GM12878 (cell line): ENCODE results near the gene VWA5B2. TPM values are rescaled to one million over a fixed set of nuclear protein-coding genes. Genes with fewer than 3 reads are reported as not detected.

ENCODE experiments used
- ATAC-seq: fragments of 200-7000 bp; cut with Tn5 transposase; 3 replicates; pipeline ENCODE4 v1.9.1; 2020; ENCODE audit warnings: mild to moderate bottlenecking, moderate library complexity
- BruUV-seq: library from RNA; stranded (reverse); fragments of 400-500 nt; replicated peaks from 2 replicates; lab custom pipeline; 2021; lab: Mats Ljungman, UMichigan
- CTCF ChIA-PET: fragments of 300-600 bp; sonication (Branson Sonifier 250); formaldehyde crosslinking; extraction: SDS; loops from one replicate; lab custom pipeline; 2021; ENCODE audit warnings: inconsistent platforms; lab: Yijun Ruan, JAX
- POLR2A ChIA-PET: fragments of 350-600 bp; formaldehyde crosslinking; extraction: SDS; loops from one replicate; lab custom pipeline; 2021; ENCODE audit warnings: inconsistent platforms; lab: Charles Lee
- RAD21 ChIA-PET: fragments of 300-600 bp; sonication (Branson Sonifier 250); formaldehyde crosslinking; loops from one replicate; lab custom pipeline; 2023; ENCODE audit warnings: antibody characterized with exemption; ENCODE audit not compliant: unreplicated experiment; lab: Charles Lee
- SMC1A ChIA-PET: fragments of 300-600 bp; sonication (Branson Sonifier 250); formaldehyde crosslinking; loops from one replicate; lab custom pipeline; 2023; ENCODE audit not compliant: unreplicated experiment, uncharacterized antibody; lab: Charles Lee
- DNase-seq: peaks from one replicate; pipeline ENCODE4 v3.0.0-alpha.2; 2011; ENCODE audit warnings: low read depth, low spot score
- FAIRE-seq: peaks from 3 replicates; lab custom pipeline; 2011; peaks lifted over from hg19 to GRCh38; lab: Jason Lieb, UNC
- H2AFZ ChIP-seq: 2 replicates; pipeline ENCODE4 v1.6.0; 2011; ENCODE audit warnings: low read depth, low read length, control low read depth; ENCODE audit not compliant: control insufficient read depth
- H3K27ac ChIP-seq: 2 replicates; pipeline ENCODE4 v1.5.1; 2011; ENCODE audit warnings: control low read depth; ENCODE audit not compliant: control insufficient read depth, insufficient read depth
- H3K27me3 ChIP-seq, 2 experiments: replicated peaks in 1 of 2; 2 replicates each; pipeline versions ENCODE4 v1.6.0 to v1.6.1; 2011; ENCODE audit warnings: low read length in 1 of 2; ENCODE audit not compliant: control insufficient read depth in 2 of 2, insufficient read depth in 2 of 2
- H3K36me3 ChIP-seq, 2 experiments: 2 replicates each; pipeline ENCODE4 v1.5.1; 2011; ENCODE audit warnings: low read length in 1 of 2; ENCODE audit not compliant: control insufficient read depth in 2 of 2, insufficient read depth in 2 of 2
- H3K4me1 ChIP-seq: 2 replicates; pipeline ENCODE4 v1.6.1; 2011; ENCODE audit warnings: mild to moderate bottlenecking, low read length, moderate library complexity, mixed read lengths; ENCODE audit not compliant: control insufficient read depth, insufficient read depth
- H3K4me2 ChIP-seq: 2 replicates; pipeline ENCODE4 v1.6.0; 2011; ENCODE audit warnings: control low read depth; ENCODE audit not compliant: control insufficient read depth, insufficient read depth
- H3K4me3 ChIP-seq: fragments of 200-600 bp; sonication (generic); 2 replicates; pipeline ENCODE4 v1.5.1; 2016
- H3K79me2 ChIP-seq: 2 replicates; pipeline ENCODE4 v1.6.0; 2011; ENCODE audit warnings: low read length; ENCODE audit not compliant: control insufficient read depth, insufficient read depth
- H3K9ac ChIP-seq: 2 replicates; pipeline ENCODE4 v1.8.0; 2011; ENCODE audit warnings: low read length, control low read depth, mixed read lengths; ENCODE audit not compliant: control insufficient read depth, insufficient read depth
- H3K9me3 ChIP-seq: replicated peaks from 3 replicates; pipeline ENCODE4 v1.5.1; 2011; ENCODE audit warnings: mild to moderate bottlenecking, low read length; ENCODE audit not compliant: control insufficient read depth, insufficient read depth
- H4K20me1 ChIP-seq: 2 replicates; pipeline ENCODE4 v1.6.0; 2011; ENCODE audit not compliant: control insufficient read depth, insufficient read depth
- BCL3 ChIP-seq: IDR thresholded peaks from 2 replicates; pipeline ENCODE4 v1.6.1; 2011; ENCODE audit warnings: borderline replicate concordance, low read depth, mild to moderate bottlenecking, moderate library complexity, low read length; ENCODE audit not compliant: insufficient read depth, poor library complexity, severe bottlenecking
- CTCF ChIP-seq, 3 experiments: IDR thresholded peaks in 2 of 3; conservative IDR thresholded peaks in 1 of 3; 2 replicates each; pipeline ENCODE4 v1.5.1; 2011; ENCODE audit warnings: low read depth in 3 of 3, low read length in 3 of 3, mild to moderate bottlenecking in 3 of 3, control low read depth in 2 of 3, moderate library complexity in 2 of 3, inconsistent platforms in 1 of 3, mixed read lengths in 1 of 3; ENCODE audit not compliant: control insufficient read depth in 2 of 3, insufficient read depth in 1 of 3; ENCODE audit errors: extremely low read depth in 1 of 3
- E2F8 ChIP-seq: fragments of 450-650 bp; IDR thresholded peaks from 2 replicates; pipeline ENCODE4 v1.6.1; 2018; ENCODE audit warnings: mild to moderate bottlenecking, low read depth, moderate library complexity; ENCODE audit not compliant: partially characterized antibody
- HDAC2 ChIP-seq: fragments of 200-600 bp; sonication (generic); IDR thresholded peaks from 2 replicates; pipeline ENCODE4 v1.6.1; 2017
- PKNOX1 ChIP-seq: fragments of 450-650 bp; IDR thresholded peaks from 2 replicates; pipeline ENCODE4 v1.6.1; 2016; ENCODE audit warnings: mild to moderate bottlenecking
- POU2F2 ChIP-seq: IDR thresholded peaks from 3 replicates; pipeline ENCODE4 v1.6.1; 2011; ENCODE audit warnings: low read depth, mild to moderate bottlenecking, low read length, borderline replicate concordance
- ZNF687 ChIP-seq: fragments of 450-650 bp; IDR thresholded peaks from 2 replicates; pipeline ENCODE4 v1.6.1; 2017; ENCODE audit warnings: mild to moderate bottlenecking, moderate library complexity
- WGBS: methylation state at CpG from one replicate; pipeline ENCODE4 v1.1.6; 2016; ENCODE audit warnings: low lambda C conversion rate; ENCODE audit not compliant: insufficient replicate concordance, insufficient coverage; ENCODE audit errors: missing lambda C conversion rate; 5-methylcytosine and 5-hydroxymethylcytosine counted together
- in situ Hi-C: fragments of 300-500 bp; cut with MboI; formaldehyde crosslinking; loops from 9 replicates; pipeline ENCODE4 v1.14.3; 2018; ENCODE audit warnings: mixed read lengths
- intact Hi-C: fragments of 100-400 bp; cut with micrococcal nuclease; formaldehyde crosslinking; loops from one replicate; pipeline ENCODE4 v1.14.2; 2022; ENCODE audit not compliant: unreplicated experiment
- polyA plus RNA-seq, 11 experiments: library from polyadenylated mRNA; depleted of rRNA in 4 of 11; unstranded in 6 of 11; stranded (reverse) in 5 of 11; fragments of >200 nt; fragmentation: Nextera tagmentation in 4 of 11; fragmentation: Illumina TruSeq in 1 of 11; extraction: Ambion mirVana in 4 of 11; extraction: Trizol in 1 of 11; gene quantifications; 1 replicate in 1 of 11; 2 replicates in 10 of 11; pipeline versions ENCODE4 v1.2.1 to v1.2.3, GENCODE V29; 2011 to 2016; ENCODE audit warnings: inconsistent platforms in 2 of 11, missing spikeins in 2 of 11, low read depth in 1 of 11
- total RNA-seq, 4 experiments: library from RNA; depleted of rRNA in 3 of 4; stranded (reverse); fragments of >200 nt in 3 of 4; fragmentation: Illumina TruSeq in 1 of 4; extraction: Trizol in 1 of 4; gene quantifications; 2 replicates each; pipeline versions ENCODE4 v1.2.1 to v1.2.3, GENCODE V29; 2013 to 2021

The VWA5B2 gene
- total and polyA plus RNA-seq, 10 of the 15 experiments (the other 5 are each of a cell fraction or from before 2014, with no cell fraction given): 0.03 to 0.09 TPM; not detected in 8

GRCh38 chr3:184227481-184227935 lies 1.9 kb upstream of the VWA5B2 start (continued):
- TF ChIP-seq CTCF (IDR thresholded peaks at IDR 0.05 in 2 of 3, conservative IDR thresholded peaks at IDR 0.05 in 1 of 3; ENCODE audit: control insufficient read depth in 2 of 3, extremely low read depth in 1 of 3, insufficient read depth in 1 of 3, low read depth in 3 of 3, low read length in 3 of 3) (peak; percentile 72 to 98 (median 74)), BCL3 (no peak)
- TF ChIP-seq, all 136 proteins: peak for 4

- BruUV-seq: no TSS peak
- Histone ChIP-seq H2AFZ (no peak overlapping the region), H3K4me1 (no peaks in the 10 kb centered on the region), H3K9me3 (no peaks in the 10 kb centered on the region), H4K20me1 (no peaks in the 10 kb centered on the region), H3K4me3 (no peak overlapping the region), H3K79me2 (no peaks in the 10 kb centered on the region), H3K27ac (no peak overlapping the region), H3K36me3 (no peaks in the 10 kb centered on the region), H3K4me2 (no peak overlapping the region), H3K9ac (no peak overlapping the region), H3K27me3 (peaks cover 16 to 18% of the 10 kb centered on the region in 2 experiments)
- in situ Hi-C loops: no loop called here
- intact Hi-C loops: no loop called here
- ATAC-seq (no peak; the same call in 2 of the 3 replicates), DNase-seq (no peak), FAIRE-seq (no peak)
- ChIA-PET CTCF (interaction anchor here (0.6 to 4.4 kb wide), 18 partner anchors 9 to 336 kb away, joined by 3 to 69 read pairs (median 5); partner anchors contain the start of genes ABCF3 and EEF1AKMT4), SMC1A (interaction anchor here (0.6 to 3.7 kb wide), 9 partner anchors 9 to 333 kb away, joined by 3 to 15 read pairs (median 4); partner anchors contain the start of gene EEF1AKMT4), POLR2A (no interaction called here), RAD21 (interaction anchor here (0.9 to 2.3 kb wide), 8 partner anchors 9 to 92 kb away, joined by 3 to 17 read pairs (median 5); partner anchors contain the start of gene EEF1AKMT4)
- 44% methylated on average over 11 of the region's 12 CpGs for WGBS
- TF ChIP-seq PKNOX1: no peak
- no peak for TF ChIP-seq ZNF687
- no peak for TF ChIP-seq HDAC2
- TF ChIP-seq E2F8: no peak
- TF ChIP-seq POU2F2: no peak
Measured at GRCh38 chr3:184228376-184229137, 828 bp upstream of the VWA5B2 start.
